ENCODE measurements around the gene HEPN1.

Gene HEPN1

GRCh38 chr11:124918950-124919349, at the start of gene HEPN1:
Gene HEPN1 (plus strand): TSS chr11:124919250.
- DNase-seq (ENCODE audit: low read depth), result no peak

GRCh38 chr11:124869331-124869730, 49.7 kb upstream of the HEPN1 start:
- no peak for DNase-seq (ENCODE audit: low read depth)

- no peak for DNase-seq (ENCODE audit: low read depth)
Observed at GRCh38 chr11:124869856-124870387, 49.1 kb upstream of the HEPN1 start.

- DNase-seq (ENCODE audit: low read depth), result no peak
Observed at GRCh38 chr11:124870430-124870829, 48.6 kb upstream of the HEPN1 start.

- DNase-seq (ENCODE audit: low read depth), result no peak
Observed at GRCh38 chr11:124872280-124872679, 46.8 kb upstream of the HEPN1 start.

- DNase-seq (ENCODE audit: low read depth), result no peak
Observed at GRCh38 chr11:124872741-124873140, 46.3 kb upstream of the HEPN1 start.

GRCh38 chr11:124873951-124874350, 45.1 kb upstream of the HEPN1 start:
- no peak for DNase-seq (ENCODE audit: low read depth)

- DNase-seq (ENCODE audit: low read depth), result no peak
Observed at GRCh38 chr11:124874571-124875255, 44.3 kb upstream of the HEPN1 start.

GRCh38 chr11:124875401-124875800, 43.6 kb upstream of the HEPN1 start:
- DNase-seq (ENCODE audit: low read depth), result no peak

- peak; percentile 64 for DNase-seq (ENCODE audit: low read depth)
Observed at GRCh38 chr11:124875943-124876817, 42.9 kb upstream of the HEPN1 start.

- no peak for DNase-seq (ENCODE audit: low read depth)
Observed at GRCh38 chr11:124876818-124877630, 42.0 kb upstream of the HEPN1 start.

- DNase-seq (ENCODE audit: low read depth), result no peak
Observed at GRCh38 chr11:124877631-124877909, 41.5 kb upstream of the HEPN1 start.

- no peak for DNase-seq (ENCODE audit: low read depth)
Observed at GRCh38 chr11:124877910-124878758, 40.9 kb upstream of the HEPN1 start.

GRCh38 chr11:124878759-124879492, 40.1 kb upstream of the HEPN1 start:
- no peak for DNase-seq (ENCODE audit: low read depth)

GRCh38 chr11:124879493-124880289, 39.4 kb upstream of the HEPN1 start:
- DNase-seq (ENCODE audit: low read depth), result no peak

- no peak for DNase-seq (ENCODE audit: low read depth)
Observed at GRCh38 chr11:124880290-124880611, 38.8 kb upstream of the HEPN1 start.

- DNase-seq (ENCODE audit: low read depth), result no peak
Observed at GRCh38 chr11:124880958-124881357, 38.1 kb upstream of the HEPN1 start.

GRCh38 chr11:124882339-124883071, 36.5 kb upstream of the HEPN1 start:
- no peak for DNase-seq (ENCODE audit: low read depth)

GRCh38 chr11:124884340-124884739, 34.7 kb upstream of the HEPN1 start:
- DNase-seq (ENCODE audit: low read depth), result no peak
